ENCODE data around the gene RHBDD1. TPM values are rescaled to one million over a fixed set of nuclear protein-coding genes. Genes with fewer than 3 reads are reported as not detected.

Gene RHBDD1
- total and polyA plus RNA-seq, 2 donors from 2014 or later: 8.3 to 49.9 TPM

GRCh38 chr2:226828191-226828590, 7.7 kb upstream of the RHBDD1 start:
- no peak for DNase-seq
- Histone ChIP-seq H3K27me3 (ENCODE audit: control insufficient read depth, insufficient read depth, low read length) (no peaks in the 10 kb centered on the region), H3K36me3 (ENCODE audit: control insufficient read depth in 2 of 3, insufficient read depth in 3 of 3, low read length in 3 of 3) (no peaks in the 10 kb centered on the region), H3K4me3 (ENCODE audit: low read length in 3 of 3) (no peak overlapping the region), H3K9ac (ENCODE audit: low read length in 3 of 3) (no peak overlapping the region), H3K27ac (ENCODE audit: low read depth in 2 of 2, low read length in 2 of 2) (no peak overlapping the region), H3K4me1 (ENCODE audit: control insufficient read depth in 2 of 3, insufficient read depth in 2 of 3, low read depth in 1 of 3, low read length in 3 of 3) (no peaks in the 10 kb centered on the region), H3K9me3 (ENCODE audit: control insufficient read depth in 2 of 3, insufficient read depth in 1 of 3, low read length in 3 of 3) (no peaks in the 10 kb centered on the region)
- no peak for TF ChIP-seq CTCF (IDR thresholded peaks at IDR 0.05; ENCODE audit: borderline replicate concordance, extremely low read depth, insufficient read depth)
- intact Hi-C loops (cut with DNase I): no loop called here
- no peak for FAIRE-seq

DNA sequence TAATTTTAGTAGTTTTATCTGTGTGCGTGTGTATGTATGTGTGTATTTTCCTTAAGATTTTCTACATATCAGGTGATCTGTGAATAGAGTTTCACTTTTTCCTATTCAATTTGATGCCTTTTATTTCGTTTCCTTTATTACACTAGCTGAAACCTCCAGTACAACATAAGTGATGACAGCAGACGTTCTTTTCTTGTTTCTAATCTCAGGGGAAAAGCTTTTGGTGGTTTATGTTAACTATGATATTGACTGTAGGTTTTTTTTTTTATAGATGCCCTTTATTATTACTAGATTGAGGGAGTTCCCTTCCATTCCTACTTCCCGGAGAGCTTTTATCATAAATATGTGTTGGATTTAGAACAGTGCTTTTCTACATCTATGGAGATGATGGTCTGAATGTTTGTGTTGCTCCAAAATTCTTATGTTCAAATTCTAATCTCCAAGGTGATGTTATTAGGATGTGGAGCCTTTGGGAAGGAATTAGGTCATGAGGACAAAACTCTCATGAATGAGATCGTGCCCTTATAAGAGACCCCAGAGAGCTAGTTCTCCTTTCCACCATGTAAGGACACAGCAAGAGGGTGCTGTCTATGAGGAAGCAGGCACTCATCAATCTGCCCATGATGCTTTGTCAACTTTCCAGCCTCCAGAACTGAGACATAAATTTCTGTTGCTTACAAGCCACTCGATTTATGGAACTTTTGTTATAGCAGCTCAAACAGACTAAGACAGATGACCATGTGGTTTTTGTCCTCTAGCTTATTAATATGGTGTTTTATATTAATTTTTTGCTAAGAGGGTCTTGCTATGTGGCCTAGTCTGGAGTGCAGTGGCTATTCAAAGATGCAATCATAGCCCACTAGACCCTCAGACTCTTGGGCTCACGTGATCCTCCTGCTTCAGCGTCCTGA, 5.9 kb upstream of the RHBDD1 start:
- no peaks in the 10 kb centered on the region for H3K9me3 ChIP-seq (ENCODE audit: control insufficient read depth in 2 of 3, insufficient read depth in 1 of 3, low read length in 3 of 3)
- intact Hi-C loops (cut with DNase I): no loop called here
- H3K9ac ChIP-seq (ENCODE audit: low read length in 3 of 3): no peak overlapping the region
- H3K4me3 ChIP-seq (ENCODE audit: low read length in 3 of 3): no peak overlapping the region
- no peak for FAIRE-seq
- no peaks in the 10 kb centered on the region for H3K27me3 ChIP-seq (ENCODE audit: control insufficient read depth, insufficient read depth, low read length)
- H3K27ac ChIP-seq (ENCODE audit: low read depth in 2 of 2, low read length in 2 of 2): no peak overlapping the region
- no peaks in the 10 kb centered on the region for H3K4me1 ChIP-seq (ENCODE audit: control insufficient read depth in 2 of 3, insufficient read depth in 2 of 3, low read depth in 1 of 3, low read length in 3 of 3)
- no peak for DNase-seq
- TF ChIP-seq CTCF (IDR thresholded peaks at IDR 0.05; ENCODE audit: borderline replicate concordance, extremely low read depth, insufficient read depth): no peak
- H3K36me3 ChIP-seq (ENCODE audit: control insufficient read depth in 2 of 3, insufficient read depth in 3 of 3, low read length in 3 of 3): no peaks in the 10 kb centered on the region

- no peak for DNase-seq
- Histone ChIP-seq H3K27ac (ENCODE audit: low read depth in 2 of 2, low read length in 2 of 2) (no peak overlapping the region), H3K4me1 (ENCODE audit: control insufficient read depth in 2 of 3, insufficient read depth in 2 of 3, low read depth in 1 of 3, low read length in 3 of 3) (peaks cover 0 to 5% (median 0%) of the 10 kb centered on the region in 3 donors), H3K27me3 (ENCODE audit: control insufficient read depth, insufficient read depth, low read length) (no peaks in the 10 kb centered on the region), H3K4me3 (ENCODE audit: low read length in 3 of 3) (no peak overlapping the region), H3K9me3 (ENCODE audit: control insufficient read depth in 2 of 3, insufficient read depth in 1 of 3, low read length in 3 of 3) (no peaks in the 10 kb centered on the region), H3K36me3 (ENCODE audit: control insufficient read depth in 2 of 3, insufficient read depth in 3 of 3, low read length in 3 of 3) (no peaks in the 10 kb centered on the region), H3K9ac (ENCODE audit: low read length in 3 of 3) (no peak overlapping the region)
- TF ChIP-seq CTCF (IDR thresholded peaks at IDR 0.05; ENCODE audit: borderline replicate concordance, extremely low read depth, insufficient read depth): no peak
- no peak for FAIRE-seq
- intact Hi-C loops (cut with DNase I): no loop called here
Observed at GRCh38 chr2:226831266-226831665, 4.6 kb upstream of the RHBDD1 start.

Measured in kidney (tissue), 14 donors.